Skeletal muscle tissue (tissue), 4 donors: ENCODE results near the gene FLT3. TPM values are rescaled to one million over a fixed set of nuclear protein-coding genes. Genes with fewer than 3 reads are reported as not detected.
"Not testable (repeated sequence)": the region's sequence is repeated elsewhere in the genome, so short reads cannot be mapped to it uniquely, and the experiment has no call there.

Source experiments
- H3K27ac ChIP-seq: one replicate; pipeline ENCODE4 v1.7.0; 2013; ENCODE audit warnings: mild to moderate bottlenecking, low read depth, low read length, inconsistent platforms
- H3K27me3 ChIP-seq, 3 donors: one replicate each; pipeline ENCODE4 v1.7.0; 2013; ENCODE audit warnings: low read length in 3 of 3; ENCODE audit not compliant: control insufficient read depth in 3 of 3, insufficient read depth in 3 of 3
- H3K36me3 ChIP-seq, 3 donors: one replicate each; pipeline ENCODE4 v1.7.0; 2013; ENCODE audit warnings: low read length in 3 of 3; ENCODE audit not compliant: control insufficient read depth in 3 of 3, insufficient read depth in 3 of 3
- H3K4me1 ChIP-seq, 3 donors: one replicate each; pipeline ENCODE4 v1.7.0; 2013; ENCODE audit warnings: low read length in 3 of 3, mild to moderate bottlenecking in 3 of 3; ENCODE audit not compliant: control insufficient read depth in 3 of 3, insufficient read depth in 3 of 3
- H3K4me3 ChIP-seq, 3 donors: one replicate each; pipeline ENCODE4 v1.7.0; 2013; ENCODE audit warnings: low read length in 3 of 3
- H3K9ac ChIP-seq, 3 donors: one replicate each; pipeline ENCODE4 v1.7.0; 2013; ENCODE audit warnings: low read length in 3 of 3, mild to moderate bottlenecking in 3 of 3, moderate library complexity in 2 of 3, low read depth in 1 of 3
- H3K9me3 ChIP-seq, 3 donors: one replicate each; pipeline ENCODE4 v1.7.0; 2013; ENCODE audit warnings: low read length in 3 of 3; ENCODE audit not compliant: control insufficient read depth in 3 of 3
- total RNA-seq: library from RNA; depleted of rRNA; stranded (reverse); fragments of >200 nt; gene quantifications from one replicate; pipeline ENCODE4 v1.2.3, GENCODE V29; 2014
- donor health status: Osteomylitis.

FLT3 gene
- total RNA-seq, 1 donor from 2014 or later, result 0.52 TPM

- peaks cover 74 to 88% (median 81%) of the 10 kb centered on the region in 3 donors for H3K27me3 ChIP-seq
- H3K4me3 ChIP-seq, result not testable (repeated sequence)
Observed at GRCh38 chr13:27964206-27964605, 136.2 kb downstream of the FLT3 start.

DNA sequence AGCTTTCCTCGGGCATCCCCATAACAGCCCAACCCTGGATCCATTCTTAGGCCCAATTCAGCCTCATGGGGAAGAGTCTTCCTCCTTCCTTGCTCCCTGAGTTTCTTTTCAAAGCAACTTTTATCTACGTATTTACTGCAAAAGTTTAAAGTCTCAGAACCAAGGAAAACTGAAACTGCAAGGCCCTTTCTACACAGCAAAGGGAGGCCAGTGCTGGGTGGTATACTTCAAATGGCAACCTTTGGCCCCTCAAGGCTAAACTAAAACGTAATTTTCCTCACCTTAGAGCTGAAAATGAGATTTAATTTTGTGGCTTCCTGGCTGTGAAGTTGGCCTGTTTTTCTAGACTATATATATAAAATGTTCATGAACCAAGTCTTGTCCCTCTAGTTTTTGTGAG, 136.9 kb downstream of the FLT3 start:
- no peak overlapping the region for H3K9ac ChIP-seq
- peaks cover 74 to 87% (median 81%) of the 10 kb centered on the region in 3 donors for H3K27me3 ChIP-seq
- no peak overlapping the region for H3K4me3 ChIP-seq
- no peaks in the 10 kb centered on the region for H3K9me3 ChIP-seq
- H3K36me3 ChIP-seq, result no peaks in the 10 kb centered on the region
- H3K27ac ChIP-seq, result no peak overlapping the region
- peaks cover 7 to 16% (median 16%) of the 10 kb centered on the region in 3 donors for H3K4me1 ChIP-seq

More at GRCh38 chr13:27964206-27964605, 136.2 kb downstream of the FLT3 start:
- not testable (repeated sequence) for H3K36me3 ChIP-seq, H3K9ac ChIP-seq, H3K27ac ChIP-seq, H3K9me3 ChIP-seq
- peaks cover 15 to 20% (median 19%) of the 10 kb centered on the region in 3 donors for H3K4me1 ChIP-seq

DNA sequence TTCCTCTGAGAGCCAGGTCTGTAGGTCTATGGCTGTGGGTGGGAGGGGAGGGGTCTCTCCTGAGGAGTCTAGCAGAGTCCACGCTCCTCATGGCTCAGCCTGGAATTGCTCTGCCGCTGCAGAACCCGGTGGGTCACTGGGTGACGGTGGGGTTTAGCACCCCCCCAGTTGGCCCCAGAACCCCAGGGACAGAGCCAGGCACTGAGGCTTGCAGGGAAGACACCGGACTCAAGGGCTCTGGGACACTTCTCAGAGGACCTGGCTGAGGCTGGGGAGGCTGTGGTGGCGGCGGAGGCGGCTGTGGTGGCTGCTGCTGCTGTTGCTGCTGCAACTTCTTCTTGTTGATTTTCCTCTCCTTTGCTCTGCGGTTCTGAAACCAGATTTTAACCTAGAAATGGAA, 137.4 kb downstream of the FLT3 start:
- Histone ChIP-seq H3K27ac (no peak overlapping the region), H3K36me3 (no peaks in the 10 kb centered on the region), H3K27me3 (peaks cover 74 to 86% (median 81%) of the 10 kb centered on the region in 3 donors), H3K4me1 (peaks cover 7 to 12% (median 11%) of the 10 kb centered on the region in 3 donors), H3K4me3 (no peak overlapping the region), H3K9me3 (no peaks in the 10 kb centered on the region), H3K9ac (no peak overlapping the region)

GRCh38 chr13:27962128-27962841, 138.1 kb downstream of the FLT3 start:
- H3K27ac ChIP-seq, result no peak overlapping the region
- H3K36me3 ChIP-seq, result no peaks in the 10 kb centered on the region
- peaks cover 71 to 86% (median 79%) of the 10 kb centered on the region in 3 donors for H3K27me3 ChIP-seq
- no peak overlapping the region for H3K9ac ChIP-seq
- H3K9me3 ChIP-seq, result no peaks in the 10 kb centered on the region
- no peak overlapping the region for H3K4me3 ChIP-seq
- peaks cover 7 to 10% (median 9%) of the 10 kb centered on the region in 3 donors for H3K4me1 ChIP-seq

DNA sequence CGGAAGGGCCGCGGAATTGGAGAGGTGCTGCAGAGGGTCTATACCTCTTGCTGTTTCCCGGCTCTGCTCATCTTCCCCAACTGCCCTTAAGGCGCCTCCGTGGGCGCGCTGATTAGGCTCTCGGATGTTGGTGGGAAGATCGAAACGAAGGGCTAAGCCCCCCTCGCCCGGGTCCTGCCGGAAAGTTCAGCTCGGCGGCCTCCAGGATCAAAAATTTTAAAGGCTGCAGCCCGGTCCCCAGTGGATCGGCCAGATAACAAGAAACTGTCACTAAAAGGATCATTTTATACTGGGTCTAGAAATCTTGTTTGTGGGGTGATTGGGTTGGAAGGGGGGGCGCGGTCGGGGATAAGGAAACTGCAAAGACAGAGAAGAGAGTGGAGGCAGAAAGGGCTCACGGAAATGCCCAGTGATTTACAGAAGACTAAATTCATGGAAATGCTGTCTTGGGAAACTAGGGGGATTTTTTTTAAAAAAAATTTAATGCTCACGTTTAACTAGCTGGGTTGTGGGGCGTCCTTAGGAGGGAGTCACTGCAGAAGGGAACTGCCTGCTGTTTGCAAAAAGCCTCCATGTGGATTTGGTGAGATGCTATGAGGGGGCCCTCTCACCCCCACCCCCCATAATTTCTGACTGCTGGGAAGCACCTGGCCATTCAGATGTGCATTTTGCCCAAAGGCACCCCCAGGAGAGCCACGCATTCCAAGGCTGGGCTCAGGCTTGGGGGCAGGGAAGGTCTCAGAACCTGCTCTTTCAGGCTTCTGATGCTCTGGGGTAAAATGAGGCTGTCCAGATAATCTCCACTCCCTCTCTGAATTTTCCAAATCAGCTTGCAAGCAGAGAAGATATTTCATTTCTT, 138.9 kb downstream of the FLT3 start:
- Histone ChIP-seq H3K36me3 (no peaks in the 10 kb centered on the region), H3K27ac (no peak overlapping the region), H3K27me3 (peaks cover 65 to 83% (median 76%) of the 10 kb centered on the region in 3 donors), H3K9ac (no peak overlapping the region), H3K4me1 (peaks cover 7 to 9% (median 9%) of the 10 kb centered on the region in 3 donors), H3K9me3 (no peaks in the 10 kb centered on the region), H3K4me3 (peak overlapping the region in 1 of 3 donors; percentile 63)

DNA sequence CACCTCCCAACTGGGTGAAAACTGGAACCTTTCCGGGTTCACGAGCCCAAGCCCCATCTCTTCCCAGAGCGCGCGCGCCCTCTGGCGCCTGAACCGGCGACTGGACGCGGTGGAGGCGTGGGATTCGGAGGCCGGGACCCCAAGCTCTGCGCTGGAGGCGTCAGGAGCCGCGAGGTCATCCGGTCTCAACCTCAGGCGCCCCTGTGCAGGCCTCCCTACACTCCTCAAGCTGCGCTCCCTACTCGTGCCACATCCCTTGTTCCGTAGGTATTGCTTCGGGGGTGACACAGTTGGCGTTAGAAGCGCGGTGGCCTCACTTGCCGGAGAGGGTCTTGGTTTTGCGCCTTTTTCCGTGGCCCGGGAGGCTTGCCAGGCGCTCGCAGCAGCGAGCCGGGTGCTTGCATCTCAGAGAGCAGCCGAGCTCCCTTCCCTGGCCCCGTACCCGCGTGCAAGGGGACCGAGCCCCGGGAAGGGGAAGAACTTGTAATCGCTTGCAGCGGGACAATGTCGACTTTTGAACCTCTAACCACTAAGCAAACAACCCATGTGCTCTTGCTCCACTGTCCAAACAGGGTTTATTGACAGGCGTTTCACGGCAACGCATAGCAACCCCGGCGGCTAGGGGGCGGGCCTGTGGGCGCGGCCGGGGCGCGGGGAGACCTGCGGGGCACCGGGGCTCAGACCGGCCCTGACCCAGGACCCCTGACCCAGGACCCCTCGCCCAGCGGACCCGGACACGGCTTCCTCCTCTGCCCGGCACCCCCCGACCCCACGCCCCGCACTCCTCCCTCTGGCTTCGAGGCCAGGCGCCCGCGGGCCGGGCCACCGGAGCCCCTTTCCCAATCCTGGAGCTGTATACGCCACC, 139.8 kb downstream of the FLT3 start:
- Histone ChIP-seq H3K9ac (no peak overlapping the region), H3K36me3 (no peaks in the 10 kb centered on the region), H3K4me3 (peak overlapping the region; percentile 48 to 63 (median 54)), H3K9me3 (no peaks in the 10 kb centered on the region), H3K4me1 (peaks cover 7 to 9% (median 9%) of the 10 kb centered on the region in 3 donors), H3K27ac (no peak overlapping the region), H3K27me3 (peaks cover 61 to 83% (median 75%) of the 10 kb centered on the region in 3 donors)

GRCh38 chr13:27959976-27960361, 140.4 kb downstream of the FLT3 start:
- no peak overlapping the region for H3K9ac ChIP-seq
- no peaks in the 10 kb centered on the region for H3K36me3 ChIP-seq
- no peaks in the 10 kb centered on the region for H3K9me3 ChIP-seq
- H3K27me3 ChIP-seq, result peaks cover 61 to 83% (median 71%) of the 10 kb centered on the region in 3 donors
- H3K4me3 ChIP-seq, result peak overlapping the region in 2 of 3 donors; percentile 54 to 63
- no peak overlapping the region for H3K27ac ChIP-seq
- peaks cover 7 to 9% (median 9%) of the 10 kb centered on the region in 3 donors for H3K4me1 ChIP-seq

DNA sequence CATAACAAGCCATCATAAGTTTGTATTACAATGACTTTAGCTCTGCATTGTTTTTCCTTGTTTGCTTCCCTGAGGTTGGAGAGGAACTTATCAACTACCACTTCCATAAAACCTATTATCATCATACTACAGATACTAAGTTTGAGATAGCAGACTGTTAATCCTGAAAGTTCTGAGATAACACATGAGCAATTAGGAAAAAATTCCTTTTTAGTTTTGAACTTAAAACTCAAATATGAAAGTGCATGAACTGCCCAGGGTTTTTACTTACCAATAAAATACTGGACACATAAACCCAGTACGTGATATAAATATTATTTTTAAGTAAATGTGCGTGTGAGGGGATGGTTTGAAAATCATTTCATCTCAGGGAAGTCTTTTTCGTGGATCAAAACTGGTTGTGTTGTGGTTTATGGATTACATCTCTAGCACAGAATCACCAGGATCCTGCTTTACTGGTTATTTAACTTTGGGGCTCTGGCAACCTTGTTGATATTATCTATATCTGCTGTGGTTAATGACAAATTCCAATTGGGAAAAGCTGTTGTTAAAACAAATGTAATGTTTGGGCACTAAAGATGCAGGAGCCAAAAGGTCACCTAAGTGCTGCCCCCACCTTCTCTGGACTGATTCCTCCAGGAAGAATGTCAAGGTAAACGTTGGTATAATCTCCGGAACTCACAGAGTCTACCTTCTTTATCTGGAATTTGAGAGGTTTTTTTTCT, 143.6 kb downstream of the FLT3 start:
- Histone ChIP-seq H3K9ac (no peak overlapping the region), H3K27me3 (peaks cover 72 to 76% (median 74%) of the 10 kb centered on the region in 3 donors), H3K36me3 (no peaks in the 10 kb centered on the region), H3K4me1 (peaks cover 11 to 15% (median 11%) of the 10 kb centered on the region in 3 donors), H3K4me3 (no peak overlapping the region), H3K9me3 (no peaks in the 10 kb centered on the region), H3K27ac (no peak overlapping the region)

- Histone ChIP-seq H3K9me3 (no peaks in the 10 kb centered on the region), H3K27me3 (peaks cover 61 to 62% (median 62%) of the 10 kb centered on the region in 3 donors), H3K36me3 (no peaks in the 10 kb centered on the region), H3K9ac (no peak overlapping the region), H3K4me1 (peaks cover 4 to 8% (median 5%) of the 10 kb centered on the region in 3 donors), H3K4me3 (no peak overlapping the region), H3K27ac (no peak overlapping the region)
Observed at GRCh38 chr13:27955014-27955591, 145.3 kb downstream of the FLT3 start.
